NB4 (cell line): ENCODE data around the gene RAD51B.

Experiments
- CTCF ChIP-seq: IDR thresholded peaks from one replicate; pipeline ENCODE4 v1.5.1; 2012; ENCODE audit warnings: low read depth, low read length
- MAX ChIP-seq: IDR thresholded peaks from 2 replicates; pipeline ENCODE4 v1.6.1; 2011; ENCODE audit warnings: low read depth, low read length
- POLR2A ChIP-seq: IDR thresholded peaks from 2 replicates; pipeline ENCODE4 v1.6.1; 2011; ENCODE audit warnings: mild to moderate bottlenecking; ENCODE audit not compliant: insufficient read length; ENCODE audit errors: extremely low read depth

- TF ChIP-seq POLR2A (no peak), CTCF (no peak), MAX (no peak)
Observed at GRCh38 chr14:68079941-68080697, 260.5 kb downstream of the RAD51B start.
